Measurements from ENCODE around the gene PSEN1.

PSEN1 gene

DNA sequence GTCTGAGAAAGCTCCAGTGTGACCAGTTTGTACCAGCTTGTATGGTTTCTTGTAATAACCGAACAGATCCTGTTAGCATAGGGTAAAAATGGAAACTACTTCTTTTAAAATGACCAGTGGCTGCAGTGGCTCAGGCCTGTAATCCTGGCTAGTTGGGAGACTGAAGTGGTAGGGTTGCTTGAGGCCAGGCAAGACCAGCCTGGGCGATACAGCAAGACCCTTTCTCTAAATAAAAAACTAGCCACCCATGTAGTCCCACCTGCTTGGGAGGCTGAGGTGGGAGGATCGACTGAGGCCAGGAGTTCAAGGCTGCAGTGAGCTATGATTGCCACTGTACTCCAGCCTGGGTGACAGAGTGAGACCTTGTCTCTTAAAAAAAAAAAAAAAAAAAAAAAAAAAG is 7.3 kb downstream of the PSEN1 start:
- WGBS (ENCODE audit: extremely low coverage, insufficient coverage, low lambda C conversion rate): no CpG with 5 or more reads among the region's 3 CpGs

DNA sequence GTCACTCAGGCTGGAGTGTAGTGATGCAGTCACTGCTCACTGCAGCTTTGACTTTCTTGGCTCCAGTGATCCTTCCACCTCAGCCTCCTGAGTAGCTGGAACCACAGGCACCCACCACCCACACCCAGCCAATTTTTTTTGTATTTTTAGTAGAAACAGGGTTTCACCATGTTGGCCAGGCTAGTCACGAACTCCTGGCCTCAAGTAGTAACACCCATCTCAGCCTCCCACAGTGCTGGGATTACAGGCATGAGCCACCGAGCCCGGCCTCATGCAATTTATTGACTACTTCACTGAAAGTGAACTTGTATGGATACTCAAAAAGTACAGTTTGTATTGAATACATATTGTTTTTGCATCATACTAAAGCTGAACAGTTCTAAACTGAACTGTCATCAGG is 9.1 kb downstream of the PSEN1 start:
- no peak overlapping the region for H4K5ac ChIP-seq (ENCODE audit: low read length)

More for the DNA sequence above, 7.3 kb downstream of the PSEN1 start:
- no peak for DNase-seq
- H3K9ac ChIP-seq (ENCODE audit: low read length): no peak overlapping the region
- H2AK5ac ChIP-seq (ENCODE audit: low read length): no peak overlapping the region
- H2BK5ac ChIP-seq (ENCODE audit: low read length): no peak overlapping the region
- H3K23ac ChIP-seq (ENCODE audit: low read length): no peak overlapping the region
- H2BK15ac ChIP-seq (replicated peaks; ENCODE audit: low read depth): no peak overlapping the region
- H3K4me3 ChIP-seq (ENCODE audit: low read length): no peak overlapping the region
- no peak overlapping the region for H3K56ac ChIP-seq (ENCODE audit: low read length)
- no peaks in the 10 kb centered on the region for H3K27me3 ChIP-seq (ENCODE audit: insufficient read depth, low read length, poor library complexity)
- H3K36me3 ChIP-seq (ENCODE audit: control insufficient read depth, insufficient read depth, low read length): no peaks in the 10 kb centered on the region
- no peak overlapping the region for H2BK120ac ChIP-seq (ENCODE audit: low read depth, low read length)
- H4K5ac ChIP-seq (ENCODE audit: low read length): no peak overlapping the region
- no peak overlapping the region for H3K18ac ChIP-seq (ENCODE audit: low read length)
- peaks cover 11% of the 10 kb centered on the region for H3K79me1 ChIP-seq (ENCODE audit: low read length)
- H3K4me1 ChIP-seq (ENCODE audit: control insufficient read depth, low read depth, low read length): no peaks in the 10 kb centered on the region
- no peak overlapping the region for H3K4ac ChIP-seq (ENCODE audit: low read depth, low read length)
- no peak overlapping the region for H3K27ac ChIP-seq (ENCODE audit: low read depth, low read length)
- H4K8ac ChIP-seq (ENCODE audit: low read depth, low read length): no peak overlapping the region
- H3K79me2 ChIP-seq (ENCODE audit: control insufficient read depth, insufficient read depth, low read length): peaks cover 6% of the 10 kb centered on the region
- no peak overlapping the region for H3K4me2 ChIP-seq (ENCODE audit: low read length)

GRCh38 chr14:73146111-73146510 is 9.8 kb downstream of the PSEN1 start:
- no peak overlapping the region for H3K23ac ChIP-seq (ENCODE audit: low read length)
- no peaks in the 10 kb centered on the region for H3K4me1 ChIP-seq (ENCODE audit: control insufficient read depth, low read depth, low read length)
- no peak overlapping the region for H2BK5ac ChIP-seq (ENCODE audit: low read length)
- no peak overlapping the region for H3K18ac ChIP-seq (ENCODE audit: low read length)
- H3K79me2 ChIP-seq (ENCODE audit: control insufficient read depth, insufficient read depth, low read length): peaks cover 2% of the 10 kb centered on the region
- no peak overlapping the region for H3K4me2 ChIP-seq (ENCODE audit: low read length)
- no peak overlapping the region for H4K8ac ChIP-seq (ENCODE audit: low read depth, low read length)
- no peak overlapping the region for H4K5ac ChIP-seq (ENCODE audit: low read length)
- no peak overlapping the region for H2BK120ac ChIP-seq (ENCODE audit: low read depth, low read length)
- no peak overlapping the region for H2BK15ac ChIP-seq (replicated peaks; ENCODE audit: low read depth)
- H3K9ac ChIP-seq (ENCODE audit: low read length): no peak overlapping the region
- H3K36me3 ChIP-seq (ENCODE audit: control insufficient read depth, insufficient read depth, low read length): no peaks in the 10 kb centered on the region
- DNase-seq: no peak
- H3K56ac ChIP-seq (ENCODE audit: low read length): no peak overlapping the region
- no CpG with 5 or more reads among the region's 3 CpGs for WGBS (ENCODE audit: extremely low coverage, insufficient coverage, low lambda C conversion rate)
- peaks cover 6% of the 10 kb centered on the region for H3K79me1 ChIP-seq (ENCODE audit: low read length)
- no peak overlapping the region for H3K4me3 ChIP-seq (ENCODE audit: low read length)
- no peaks in the 10 kb centered on the region for H3K27me3 ChIP-seq (ENCODE audit: insufficient read depth, low read length, poor library complexity)
- H3K27ac ChIP-seq (ENCODE audit: low read depth, low read length): no peak overlapping the region
- H2AK5ac ChIP-seq (ENCODE audit: low read length): no peak overlapping the region
- H3K4ac ChIP-seq (ENCODE audit: low read depth, low read length): no peak overlapping the region

More for the DNA sequence above, 9.1 kb downstream of the PSEN1 start:
- Histone ChIP-seq H3K79me1 (ENCODE audit: low read length) (peaks cover 11% of the 10 kb centered on the region), H3K36me3 (ENCODE audit: control insufficient read depth, insufficient read depth, low read length) (no peaks in the 10 kb centered on the region), H3K79me2 (ENCODE audit: control insufficient read depth, insufficient read depth, low read length) (peaks cover 6% of the 10 kb centered on the region), H2AK5ac (ENCODE audit: low read length) (no peak overlapping the region), H3K9ac (ENCODE audit: low read length) (no peak overlapping the region), H3K18ac (ENCODE audit: low read length) (no peak overlapping the region), H4K8ac (ENCODE audit: low read depth, low read length) (no peak overlapping the region), H3K27ac (ENCODE audit: low read depth, low read length) (no peak overlapping the region), H2BK15ac (replicated peaks; ENCODE audit: low read depth) (no peak overlapping the region), H3K4ac (ENCODE audit: low read depth, low read length) (no peak overlapping the region), H2BK120ac (ENCODE audit: low read depth, low read length) (no peak overlapping the region), H3K23ac (ENCODE audit: low read length) (no peak overlapping the region), H2BK5ac (ENCODE audit: low read length) (no peak overlapping the region), H3K4me3 (ENCODE audit: low read length) (no peak overlapping the region), H3K27me3 (ENCODE audit: insufficient read depth, low read length, poor library complexity) (no peaks in the 10 kb centered on the region), H3K4me1 (ENCODE audit: control insufficient read depth, low read depth, low read length) (no peaks in the 10 kb centered on the region), H3K56ac (ENCODE audit: low read length) (no peak overlapping the region), H3K4me2 (ENCODE audit: low read length) (no peak overlapping the region)
- DNase-seq: no peak
- WGBS (ENCODE audit: extremely low coverage, insufficient coverage, low lambda C conversion rate): no CpG with 5 or more reads among the region's 3 CpGs

- H3K18ac ChIP-seq (ENCODE audit: low read length): no peak overlapping the region
- no peak overlapping the region for H2AK5ac ChIP-seq (ENCODE audit: low read length)
- no peak overlapping the region for H3K27ac ChIP-seq (ENCODE audit: low read depth, low read length)
- H3K23ac ChIP-seq (ENCODE audit: low read length): no peak overlapping the region
- H3K36me3 ChIP-seq (ENCODE audit: control insufficient read depth, insufficient read depth, low read length): no peaks in the 10 kb centered on the region
- no peak overlapping the region for H2BK15ac ChIP-seq (replicated peaks; ENCODE audit: low read depth)
- H3K4ac ChIP-seq (ENCODE audit: low read depth, low read length): no peak overlapping the region
- no peak for DNase-seq
- H4K8ac ChIP-seq (ENCODE audit: low read depth, low read length): no peak overlapping the region
- peaks cover 1% of the 10 kb centered on the region for H3K79me1 ChIP-seq (ENCODE audit: low read length)
- H3K27me3 ChIP-seq (ENCODE audit: insufficient read depth, low read length, poor library complexity): no peaks in the 10 kb centered on the region
- no peak overlapping the region for H3K4me3 ChIP-seq (ENCODE audit: low read length)
- H3K4me1 ChIP-seq (ENCODE audit: control insufficient read depth, low read depth, low read length): no peaks in the 10 kb centered on the region
- H2BK5ac ChIP-seq (ENCODE audit: low read length): no peak overlapping the region
- H3K4me2 ChIP-seq (ENCODE audit: low read length): no peak overlapping the region
- no peak overlapping the region for H2BK120ac ChIP-seq (ENCODE audit: low read depth, low read length)
- H4K5ac ChIP-seq (ENCODE audit: low read length): no peak overlapping the region
- H3K9ac ChIP-seq (ENCODE audit: low read length): no peak overlapping the region
- no CpG with 5 or more reads among the region's 2 CpGs for WGBS (ENCODE audit: extremely low coverage, insufficient coverage, low lambda C conversion rate)
- no peaks in the 10 kb centered on the region for H3K79me2 ChIP-seq (ENCODE audit: control insufficient read depth, insufficient read depth, low read length)
- no peak overlapping the region for H3K56ac ChIP-seq (ENCODE audit: low read length)
Measured at GRCh38 chr14:73149753-73150152, 13.4 kb downstream of the PSEN1 start.

DNA sequence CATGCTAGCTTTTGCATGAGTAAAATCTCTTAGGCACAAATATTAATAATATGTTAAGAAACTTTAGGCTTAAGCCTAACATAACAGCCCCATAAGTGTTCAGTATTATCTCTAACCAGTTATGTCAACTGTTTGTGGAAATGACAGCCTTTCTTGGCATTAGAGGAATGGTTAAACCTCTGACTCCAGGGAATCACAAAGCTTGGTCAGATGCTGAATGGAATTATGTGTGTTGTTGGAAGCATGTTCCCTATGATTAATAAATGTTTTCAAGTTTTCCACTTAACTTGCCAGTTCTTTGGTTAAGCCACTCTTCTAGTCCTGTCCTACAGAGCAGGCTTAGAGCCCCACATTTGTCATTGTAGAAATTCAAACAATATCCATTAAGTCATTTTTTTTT is 17.0 kb downstream of the PSEN1 start:
- H3K27me3 ChIP-seq (ENCODE audit: insufficient read depth, low read length, poor library complexity): no peaks in the 10 kb centered on the region
- H3K79me1 ChIP-seq (ENCODE audit: low read length): no peaks in the 10 kb centered on the region
- DNase-seq: no peak
- no peak overlapping the region for H3K23ac ChIP-seq (ENCODE audit: low read length)
- no peak overlapping the region for H3K18ac ChIP-seq (ENCODE audit: low read length)
- no peak overlapping the region for H4K5ac ChIP-seq (ENCODE audit: low read length)
- H3K9ac ChIP-seq (ENCODE audit: low read length): no peak overlapping the region
- H3K36me3 ChIP-seq (ENCODE audit: control insufficient read depth, insufficient read depth, low read length): no peaks in the 10 kb centered on the region
- no peak overlapping the region for H2BK5ac ChIP-seq (ENCODE audit: low read length)
- no peaks in the 10 kb centered on the region for H3K4me1 ChIP-seq (ENCODE audit: control insufficient read depth, low read depth, low read length)
- H4K8ac ChIP-seq (ENCODE audit: low read depth, low read length): no peak overlapping the region
- no peak overlapping the region for H3K4me3 ChIP-seq (ENCODE audit: low read length)
- H3K27ac ChIP-seq (ENCODE audit: low read depth, low read length): no peak overlapping the region
- H3K4ac ChIP-seq (ENCODE audit: low read depth, low read length): no peak overlapping the region
- H2BK120ac ChIP-seq (ENCODE audit: low read depth, low read length): no peak overlapping the region
- H2BK15ac ChIP-seq (replicated peaks; ENCODE audit: low read depth): no peak overlapping the region
- no peak overlapping the region for H3K56ac ChIP-seq (ENCODE audit: low read length)
- no peaks in the 10 kb centered on the region for H3K79me2 ChIP-seq (ENCODE audit: control insufficient read depth, insufficient read depth, low read length)
- no peak overlapping the region for H3K4me2 ChIP-seq (ENCODE audit: low read length)
- no peak overlapping the region for H2AK5ac ChIP-seq (ENCODE audit: low read length)

DNA sequence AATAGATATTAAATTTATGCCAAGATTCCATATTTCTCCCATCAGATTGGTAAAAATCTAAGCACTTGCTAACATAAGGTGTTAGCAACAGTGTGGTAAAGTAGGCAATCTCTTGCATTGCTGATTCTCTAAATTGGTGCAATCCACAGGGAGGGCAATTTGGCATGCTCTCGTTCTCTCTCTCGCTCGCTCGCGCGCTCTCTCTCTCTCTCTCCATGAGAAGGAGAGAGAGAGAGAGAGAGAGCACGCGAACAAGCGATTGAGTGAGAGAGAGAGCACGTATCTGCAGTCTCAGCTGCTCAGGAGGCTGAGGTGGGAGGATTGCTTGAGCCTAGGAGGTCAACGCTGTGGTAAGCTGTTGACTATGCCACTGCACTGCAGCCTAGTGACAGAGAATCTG is 25.9 kb downstream of the PSEN1 start:
- no peak overlapping the region for H2AK5ac ChIP-seq (ENCODE audit: low read length)
- no peak overlapping the region for H3K4me2 ChIP-seq (ENCODE audit: low read length)
- no peak overlapping the region for H4K5ac ChIP-seq (ENCODE audit: low read length)
- WGBS (ENCODE audit: extremely low coverage, insufficient coverage, low lambda C conversion rate): no CpG with 5 or more reads among the region's 11 CpGs
- DNase-seq: peak; percentile 6
- no peak overlapping the region for H3K23ac ChIP-seq (ENCODE audit: low read length)
- no peaks in the 10 kb centered on the region for H3K27me3 ChIP-seq (ENCODE audit: insufficient read depth, low read length, poor library complexity)
- H3K36me3 ChIP-seq (ENCODE audit: control insufficient read depth, insufficient read depth, low read length): no peaks in the 10 kb centered on the region
- no peak overlapping the region for H3K56ac ChIP-seq (ENCODE audit: low read length)
- H3K18ac ChIP-seq (ENCODE audit: low read length): no peak overlapping the region
- no peaks in the 10 kb centered on the region for H3K79me2 ChIP-seq (ENCODE audit: control insufficient read depth, insufficient read depth, low read length)
- H3K4me1 ChIP-seq (ENCODE audit: control insufficient read depth, low read depth, low read length): no peaks in the 10 kb centered on the region
- H4K8ac ChIP-seq (ENCODE audit: low read depth, low read length): no peak overlapping the region
- no peak overlapping the region for H3K9ac ChIP-seq (ENCODE audit: low read length)
- no peak overlapping the region for H3K4ac ChIP-seq (ENCODE audit: low read depth, low read length)
- H3K79me1 ChIP-seq (ENCODE audit: low read length): no peaks in the 10 kb centered on the region
- no peak overlapping the region for H2BK5ac ChIP-seq (ENCODE audit: low read length)
- no peak overlapping the region for H2BK120ac ChIP-seq (ENCODE audit: low read depth, low read length)
- H3K27ac ChIP-seq (ENCODE audit: low read depth, low read length): no peak overlapping the region
- no peak overlapping the region for H2BK15ac ChIP-seq (replicated peaks; ENCODE audit: low read depth)
- no peak overlapping the region for H3K4me3 ChIP-seq (ENCODE audit: low read length)
